Keratinocyte (primary cell): ENCODE measurements around the gene INSYN1.
A peak's percentile ranks its signal among the peaks of the same experiment; 100 is the strongest.

ENCODE experiments used
- EZH2 ChIP-seq: IDR thresholded peaks from one replicate; pipeline ENCODE4 v1.6.1; 2012; ENCODE audit warnings: inconsistent platforms, mild to moderate bottlenecking, low read length, moderate library complexity
- TF ChIP-seq, protein P1 (sequence below), 3 experiments: IDR thresholded peaks in 1 of 3; conservative IDR thresholded peaks in 1 of 3; optimal IDR thresholded peaks in 1 of 3; 2 replicates in 2 of 3; 3 replicates in 1 of 3; pipeline versions ENCODE3 to v1.5.1; 2011; ENCODE audit warnings: low read length in 3 of 3, mild to moderate bottlenecking in 3 of 3, moderate library complexity in 2 of 3, control low read depth in 1 of 3, inconsistent platforms in 1 of 3; ENCODE audit not compliant: insufficient read depth in 2 of 3; ENCODE audit errors: extremely low read depth in 1 of 3

DNA sequence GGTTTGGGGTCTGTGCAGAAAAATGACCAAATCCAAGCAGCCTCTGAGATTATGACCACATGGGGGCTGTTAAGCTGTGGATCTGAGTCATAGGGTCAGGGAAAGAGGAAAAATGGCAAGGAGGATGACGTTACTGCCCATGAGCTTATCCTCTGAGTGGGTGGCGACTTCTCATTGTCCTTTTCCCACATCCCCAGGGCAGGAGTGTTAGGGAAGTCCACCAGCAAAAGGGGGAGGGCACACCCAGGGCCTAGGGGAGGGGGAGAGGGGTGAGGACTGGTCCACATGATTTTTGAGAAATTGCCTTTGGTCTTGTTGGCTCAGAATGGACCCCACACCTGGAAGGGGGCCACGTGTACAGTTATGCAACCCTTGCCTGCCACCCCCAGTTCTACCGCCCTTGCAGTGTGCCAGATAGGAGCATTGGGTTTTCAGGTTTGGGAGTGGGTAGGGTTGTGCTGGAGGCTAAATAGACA lies 66.3 kb downstream of the INSYN1 start:
- TF ChIP-seq, protein P1, sequence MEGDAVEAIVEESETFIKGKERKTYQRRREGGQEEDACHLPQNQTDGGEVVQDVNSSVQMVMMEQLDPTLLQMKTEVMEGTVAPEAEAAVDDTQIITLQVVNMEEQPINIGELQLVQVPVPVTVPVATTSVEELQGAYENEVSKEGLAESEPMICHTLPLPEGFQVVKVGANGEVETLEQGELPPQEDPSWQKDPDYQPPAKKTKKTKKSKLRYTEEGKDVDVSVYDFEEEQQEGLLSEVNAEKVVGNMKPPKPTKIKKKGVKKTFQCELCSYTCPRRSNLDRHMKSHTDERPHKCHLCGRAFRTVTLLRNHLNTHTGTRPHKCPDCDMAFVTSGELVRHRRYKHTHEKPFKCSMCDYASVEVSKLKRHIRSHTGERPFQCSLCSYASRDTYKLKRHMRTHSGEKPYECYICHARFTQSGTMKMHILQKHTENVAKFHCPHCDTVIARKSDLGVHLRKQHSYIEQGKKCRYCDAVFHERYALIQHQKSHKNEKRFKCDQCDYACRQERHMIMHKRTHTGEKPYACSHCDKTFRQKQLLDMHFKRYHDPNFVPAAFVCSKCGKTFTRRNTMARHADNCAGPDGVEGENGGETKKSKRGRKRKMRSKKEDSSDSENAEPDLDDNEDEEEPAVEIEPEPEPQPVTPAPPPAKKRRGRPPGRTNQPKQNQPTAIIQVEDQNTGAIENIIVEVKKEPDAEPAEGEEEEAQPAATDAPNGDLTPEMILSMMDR (optimal IDR thresholded peaks at IDR 0.05 in 1 of 3, IDR thresholded peaks at IDR 0.05 in 1 of 3, conservative IDR thresholded peaks at IDR 0.05 in 1 of 3; ENCODE audit: extremely low read depth in 1 of 3, insufficient read depth in 2 of 3, low read length in 3 of 3): peak in 1 of 3 experiments; percentile 11
- TF ChIP-seq EZH2: no peak
